Right lobe of liver (tissue), 6 donors: ENCODE measurements around the gene NEDD4L. TPM values are rescaled to one million over a fixed set of nuclear protein-coding genes. Genes with fewer than 3 reads are reported as not detected.

Experiments used
- ATAC-seq, 4 donors: fragments of 200-7000 bp; cut with Tn5 transposase; one replicate each; pipeline ENCODE4 v1.9.1; 2020; ENCODE audit warnings: mild to moderate bottlenecking in 4 of 4, moderate library complexity in 4 of 4
- DNase-seq, 3 donors: peaks; one replicate each; pipeline ENCODE4 v3.0.0-alpha.2; 2020
- H3K27ac ChIP-seq, 3 donors: fragments of 200-600 bp; one replicate each; pipeline ENCODE4 v1.8.0; 2022
- H3K27me3 ChIP-seq, 2 donors: fragments of 200-600 bp; one replicate each; pipeline ENCODE4 v1.8.0; 2022
- H3K36me3 ChIP-seq, 4 donors: fragments of 200-600 bp; sonication (generic) in 1 of 4; one replicate each; pipeline versions ENCODE4 v1.5.1 to v1.8.0; 2017 to 2022; ENCODE audit warnings: control low read depth in 1 of 4
- H3K4me1 ChIP-seq, 4 donors: fragments of 200-600 bp; sonication (generic) in 1 of 4; one replicate each; pipeline versions ENCODE4 v1.5.1 to v1.8.0; 2017 to 2022; ENCODE audit warnings: control low read depth in 1 of 4
- H3K4me3 ChIP-seq, 3 donors: fragments of 200-600 bp; one replicate each; pipeline ENCODE4 v1.8.0; 2022
- H3K9me3 ChIP-seq, 4 donors: fragments of 200-600 bp; sonication (generic) in 1 of 4; one replicate each; pipeline versions ENCODE4 v1.5.1 to v1.8.0; 2017 to 2022; ENCODE audit warnings: control low read depth in 1 of 4
- CTCF ChIP-seq, 4 donors: fragments of 200-600 bp in 3 of 4; fragments of 450-650 bp in 1 of 4; IDR thresholded peaks; one replicate each; pipeline versions ENCODE4 v1.5.1 to v1.8.0; 2016 to 2022; ENCODE audit warnings: antibody characterized with exemption in 4 of 4, mild to moderate bottlenecking in 2 of 4
- POLR2A ChIP-seq: fragments of 450-650 bp; IDR thresholded peaks from one replicate; pipeline ENCODE4 v1.6.1; 2017; ENCODE audit warnings: antibody characterized with exemption, mild to moderate bottlenecking
- WGBS: methylation state at CpG from one replicate; pipeline ENCODE4 v1.1.6; 2018; ENCODE audit warnings: low coverage, low lambda C conversion rate; ENCODE audit not compliant: insufficient coverage; ENCODE audit errors: missing lambda C conversion rate; 5-methylcytosine and 5-hydroxymethylcytosine counted together
- intact Hi-C, 2 donors: fragments of 100-400 bp; cut with DNase I; formaldehyde crosslinking; loops; one replicate each; pipeline versions ENCODE4 v1.11.2 to v1.14.1; 2022
- total RNA-seq, 6 experiments: library from RNA; depleted of rRNA in 2 of 6; stranded (reverse); fragments of >200 nt in 2 of 6; fragmentation: NEBNext Ultra II Directional in 3 of 6; extraction: Animal tissue kit (Norgen Biotek cat#: 25700) in 3 of 6; gene quantifications; one replicate each; pipeline versions ENCODE4 v1.1.0 to v1.2.4, GENCODE V29; 2016 to 2023
- donor health status: DM: no; HTN: yes; CAD: no.
- donor health status: DM: no; HTN: no; CAD: no.
- donor health status: DM: no; HTN: no; CAD: no.
- donor health status: DM: no; HTN: yes; CAD: no.
- donor health status: DM: no; HTN: yes; CAD: no.

The NEDD4L gene
- total RNA-seq, 6 experiments from 2014 or later: 21.5 to 41.0 (median 33.2) TPM

GRCh38 chr18:58254873-58255511, 211.0 kb downstream of the NEDD4L start:
- ATAC-seq: no peak
- no peaks in the 10 kb centered on the region for H3K4me1 ChIP-seq
- H3K27me3 ChIP-seq: no peaks in the 10 kb centered on the region
- H3K4me3 ChIP-seq: no peak overlapping the region
- DNase-seq: no peak
- no peaks in the 10 kb centered on the region for H3K9me3 ChIP-seq
- TF ChIP-seq POLR2A: no peak
- no peak for TF ChIP-seq CTCF (IDR thresholded peaks at IDR 0.05)
- H3K36me3 ChIP-seq: no peaks in the 10 kb centered on the region
- no peak overlapping the region for H3K27ac ChIP-seq
- intact Hi-C loops: no loop called here
- WGBS: 87% methylated on average over 13 of the region's 17 CpGs

GRCh38 chr18:58255701-58256311, 211.8 kb downstream of the NEDD4L start:
- WGBS: 95% methylated on average over 13 of the region's 67 CpGs
- no peak for DNase-seq
- Histone ChIP-seq H3K27ac (no peak overlapping the region), H3K4me3 (no peak overlapping the region), H3K4me1 (no peaks in the 10 kb centered on the region), H3K9me3 (no peaks in the 10 kb centered on the region), H3K36me3 (no peaks in the 10 kb centered on the region), H3K27me3 (no peaks in the 10 kb centered on the region)
- no peak for TF ChIP-seq POLR2A
- no peak for TF ChIP-seq CTCF (IDR thresholded peaks at IDR 0.05)
- intact Hi-C loops: no loop called here
- ATAC-seq: peak in 1 of 4 donors; percentile 33

GRCh38 chr18:58256316-58257080, 212.5 kb downstream of the NEDD4L start:
- intact Hi-C loops: no loop called here
- Histone ChIP-seq H3K9me3 (no peaks in the 10 kb centered on the region), H3K36me3 (no peaks in the 10 kb centered on the region), H3K27me3 (no peaks in the 10 kb centered on the region), H3K4me1 (no peaks in the 10 kb centered on the region), H3K4me3 (no peak overlapping the region), H3K27ac (no peak overlapping the region)
- ATAC-seq (no peak), DNase-seq (no peak)
- TF ChIP-seq POLR2A: no peak
- TF ChIP-seq CTCF (IDR thresholded peaks at IDR 0.05): no peak
- WGBS: 95% methylated on average over 15 of the region's 39 CpGs

- H3K36me3 ChIP-seq: no peaks in the 10 kb centered on the region
- TF ChIP-seq CTCF (IDR thresholded peaks at IDR 0.05) (no peak), POLR2A (no peak)
- no peak for ATAC-seq
- no peaks in the 10 kb centered on the region for H3K4me1 ChIP-seq
- H3K4me3 ChIP-seq: no peak overlapping the region
- intact Hi-C loops: no loop called here
- no peak for DNase-seq
- H3K27me3 ChIP-seq: no peaks in the 10 kb centered on the region
- WGBS: 60% methylated on average over 6 of the region's 9 CpGs
- H3K27ac ChIP-seq: no peak overlapping the region
- H3K9me3 ChIP-seq: no peaks in the 10 kb centered on the region
Observed at GRCh38 chr18:58257461-58257860, 213.4 kb downstream of the NEDD4L start.
